Hepatocyte (in vitro differentiated cells): Measurements from ENCODE around the gene GZF1.

Experiments
- CTCF ChIP-seq: fragments of 200-600 bp; sonication (generic); IDR thresholded peaks from 2 replicates; pipeline ENCODE4 v1.5.1; 2016; ENCODE audit warnings: antibody characterized with exemption, mild to moderate bottlenecking; ENCODE audit not compliant: poor library complexity
- EZH2 ChIP-seq: fragments of 200-600 bp; sonication (generic); IDR thresholded peaks from 2 replicates; pipeline ENCODE4 v1.6.1; 2016; ENCODE audit warnings: antibody characterized with exemption, mild to moderate bottlenecking, borderline replicate concordance

- TF ChIP-seq CTCF (no peak), EZH2 (no peak)
Observed at GRCh38 chr20:23350196-23350903, 11.6 kb upstream of the GZF1 start, which contains the start of gene NXT1.
